HS-5 (cell line): ENCODE results near the gene NPEPL1.
"Not testable (repeated sequence)": the region's sequence is repeated elsewhere in the genome, so short reads cannot be mapped to it uniquely, and the experiment has no call there.

Experiments
- DNase-seq: peaks from one replicate; pipeline ENCODE4 v3.0.0-alpha.2; 2012; ENCODE audit warnings: low read depth

NPEPL1 gene, protein sequence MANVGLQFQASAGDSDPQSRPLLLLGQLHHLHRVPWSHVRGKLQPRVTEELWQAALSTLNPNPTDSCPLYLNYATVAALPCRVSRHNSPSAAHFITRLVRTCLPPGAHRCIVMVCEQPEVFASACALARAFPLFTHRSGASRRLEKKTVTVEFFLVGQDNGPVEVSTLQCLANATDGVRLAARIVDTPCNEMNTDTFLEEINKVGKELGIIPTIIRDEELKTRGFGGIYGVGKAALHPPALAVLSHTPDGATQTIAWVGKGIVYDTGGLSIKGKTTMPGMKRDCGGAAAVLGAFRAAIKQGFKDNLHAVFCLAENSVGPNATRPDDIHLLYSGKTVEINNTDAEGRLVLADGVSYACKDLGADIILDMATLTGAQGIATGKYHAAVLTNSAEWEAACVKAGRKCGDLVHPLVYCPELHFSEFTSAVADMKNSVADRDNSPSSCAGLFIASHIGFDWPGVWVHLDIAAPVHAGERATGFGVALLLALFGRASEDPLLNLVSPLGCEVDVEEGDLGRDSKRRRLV

DNA sequence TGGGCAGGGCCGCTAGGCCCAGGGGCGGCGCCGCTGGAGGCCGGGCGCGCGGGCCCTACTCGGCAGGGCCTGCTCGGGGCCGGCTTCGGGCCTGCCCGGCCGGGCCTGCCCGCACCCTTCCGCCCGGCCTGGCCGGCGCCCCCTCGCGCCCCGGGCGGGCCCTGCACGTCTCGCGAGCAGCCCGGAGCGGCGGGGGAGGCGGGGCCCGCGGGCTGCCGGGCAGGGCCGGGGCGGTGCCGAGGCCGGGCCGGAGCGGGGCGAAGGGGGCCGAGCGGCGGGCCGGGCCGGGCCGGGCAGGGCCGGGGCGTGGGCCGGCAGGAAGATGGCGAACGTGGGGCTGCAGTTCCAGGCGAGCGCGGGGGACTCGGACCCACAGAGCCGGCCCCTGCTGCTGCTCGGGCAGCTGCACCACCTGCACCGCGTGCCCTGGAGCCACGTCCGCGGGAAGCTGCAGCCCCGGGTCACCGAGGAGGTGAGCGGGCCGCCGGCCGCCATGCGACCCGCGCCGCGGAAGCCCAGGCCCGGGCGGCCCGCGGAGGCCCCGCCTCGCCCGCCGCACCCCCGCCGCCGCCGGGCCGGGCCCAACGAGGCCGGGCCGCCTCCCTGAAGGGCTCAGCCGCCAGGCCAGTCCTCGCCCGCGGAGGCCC is at the start of gene NPEPL1:
Gene NPEPL1, plus strand, starts transcription at position 222 of the 647 bp plus-strand sequence. Its CDS starts 101 bp downstream, at position 323.
- no peak for DNase-seq

DNA sequence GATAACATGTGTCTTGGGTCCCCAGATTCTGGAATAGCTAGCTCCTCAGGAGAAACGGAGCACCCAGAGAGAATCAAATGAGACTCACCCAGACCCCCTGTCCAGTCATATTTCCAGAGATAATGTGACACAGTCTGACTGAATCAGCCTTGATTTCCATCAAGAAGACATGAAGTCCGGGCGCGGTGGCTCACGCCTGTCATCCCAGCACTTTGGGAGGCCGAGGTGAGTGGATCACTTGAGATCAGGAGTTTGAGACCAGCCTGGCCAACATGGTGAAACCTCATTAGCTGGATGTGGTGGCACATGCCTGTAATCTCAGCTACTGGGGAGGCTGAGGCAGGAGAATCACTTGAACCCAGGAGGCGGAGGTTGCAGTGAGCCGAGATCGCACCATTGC is 49.7 kb upstream of the NPEPL1 start:
- DNase-seq = not testable (repeated sequence)

DNA sequence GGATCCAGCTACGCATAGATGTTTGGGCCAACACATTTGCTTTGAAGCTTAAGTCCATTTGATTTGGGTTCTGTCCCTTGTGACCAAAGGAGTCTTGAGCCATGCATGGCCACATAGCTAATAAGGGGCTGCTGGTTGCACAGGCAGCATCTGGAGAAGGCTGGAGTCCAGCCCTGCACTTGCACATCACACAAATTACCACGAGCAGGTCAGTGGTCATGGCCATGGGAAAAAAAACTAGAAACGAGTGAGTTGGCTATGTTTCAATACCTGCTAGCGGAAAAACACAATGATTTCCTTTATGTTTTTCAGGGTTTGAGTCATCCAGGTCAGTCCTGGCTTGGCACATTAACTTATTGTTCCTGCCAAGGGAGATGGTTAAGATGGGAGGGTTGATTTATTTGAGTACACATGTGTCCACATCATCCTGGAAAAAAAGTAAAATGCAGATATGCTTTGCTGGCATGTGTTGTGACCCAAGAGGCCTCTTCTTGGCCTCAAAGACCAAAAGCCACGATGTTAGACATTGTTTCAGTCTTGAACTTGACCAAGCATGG is 47.1 kb upstream of the NPEPL1 start:
- DNase-seq = peak; percentile 36

DNA sequence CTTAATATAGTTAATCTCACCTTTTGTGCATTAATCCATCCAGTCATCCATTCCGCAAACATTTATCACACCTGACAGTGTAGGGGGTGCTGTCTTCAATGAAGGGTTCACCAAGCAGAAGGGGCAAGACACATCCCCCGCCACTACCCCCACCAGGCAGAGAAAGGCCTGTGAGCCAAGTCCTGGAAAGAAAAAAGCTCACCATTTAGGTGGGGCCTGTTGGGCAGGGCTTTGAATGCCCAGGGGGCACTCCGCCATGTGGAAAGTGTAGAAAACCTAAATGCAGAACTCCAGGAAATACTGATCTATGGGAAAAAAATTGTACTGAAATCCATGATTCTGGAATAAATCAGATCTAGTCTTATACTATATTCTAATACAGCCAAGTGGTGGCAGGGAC is 46.3 kb upstream of the NPEPL1 start:
- no peak for DNase-seq

- no peak for DNase-seq
These were observed 45.9 kb upstream of the NPEPL1 start for GRCh38 chr20:58646703-58647102.

DNA sequence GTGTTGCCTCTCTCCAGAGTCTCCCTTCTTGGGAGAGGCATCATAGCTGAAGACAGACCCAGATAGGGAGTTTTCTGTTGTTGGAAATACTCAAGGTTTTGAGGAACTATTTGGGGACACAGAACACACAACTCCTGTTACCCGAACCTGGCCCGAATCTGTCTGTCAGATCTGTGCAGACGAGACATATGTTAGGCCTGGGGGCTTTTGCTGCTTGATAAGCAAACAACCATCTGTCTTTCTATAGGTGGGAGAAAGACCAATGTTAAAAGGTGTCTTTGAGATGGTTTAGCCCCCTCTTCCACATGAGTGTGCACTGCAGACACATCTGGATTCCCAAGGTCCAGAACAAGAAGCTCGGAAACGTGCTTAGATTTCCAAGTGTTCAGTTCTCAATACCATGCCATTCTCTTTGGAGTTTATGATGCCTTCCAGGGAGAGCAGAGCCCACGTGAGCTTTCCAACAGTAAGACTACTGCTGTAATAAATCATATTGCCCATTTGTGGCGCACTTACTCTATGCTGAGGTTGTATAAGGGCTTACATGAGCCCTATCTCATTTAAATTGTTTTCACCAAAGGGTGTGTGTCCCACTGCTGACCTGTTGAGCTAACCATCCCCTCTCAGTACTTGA is 45.3 kb upstream of the NPEPL1 start:
- DNase-seq = no peak

DNA sequence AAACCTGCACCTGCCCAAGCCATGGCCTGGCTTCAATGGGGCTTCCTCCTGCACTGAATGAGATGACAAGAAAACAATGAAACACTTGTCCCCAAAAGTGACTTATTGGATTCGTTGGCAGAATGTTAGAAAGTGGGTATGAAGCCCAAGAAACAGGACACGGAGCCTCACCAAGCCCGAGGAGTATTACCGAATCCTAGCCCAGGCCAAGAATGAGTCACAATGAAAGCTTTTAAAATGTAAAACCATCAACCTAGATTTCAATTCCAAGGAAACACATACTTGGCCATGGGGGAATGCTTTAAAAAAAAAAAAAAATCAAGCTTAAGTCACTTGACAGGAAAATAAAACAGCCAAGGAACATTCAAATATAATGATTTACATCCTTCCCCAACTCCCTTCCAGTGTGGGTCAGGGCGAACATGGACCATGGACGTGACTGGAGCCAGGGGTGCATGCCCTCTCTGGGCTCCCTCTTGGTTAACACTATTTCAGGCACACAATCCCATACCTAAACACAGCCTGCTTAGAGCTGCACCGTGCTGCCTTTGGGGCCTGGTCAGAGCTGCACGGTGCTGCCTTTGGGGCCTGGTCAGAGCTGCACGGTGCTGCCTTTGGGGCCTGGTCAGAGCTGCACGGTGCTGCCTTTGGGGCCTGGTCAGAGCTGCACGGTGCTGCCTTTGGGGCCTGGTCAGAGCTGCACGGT is 44.7 kb upstream of the NPEPL1 start:
- peak; percentile 44 for DNase-seq

DNA sequence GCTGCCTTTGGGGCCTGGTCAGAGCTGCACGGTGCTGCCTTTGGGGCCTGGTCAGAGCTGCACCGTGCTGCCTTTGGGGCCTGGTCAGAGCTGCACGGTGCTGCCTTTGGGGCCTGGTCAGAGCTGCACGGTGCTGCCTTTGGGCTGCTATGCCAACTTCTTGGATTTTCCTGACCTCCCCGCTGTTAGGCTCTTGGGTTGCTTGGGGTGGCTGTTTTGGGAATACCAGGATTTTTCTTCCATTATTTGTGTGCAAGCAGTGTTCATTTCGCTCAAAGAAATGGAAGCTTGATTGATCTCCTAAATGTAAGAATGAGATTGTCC is 44.1 kb upstream of the NPEPL1 start:
- not testable (repeated sequence) for DNase-seq

DNA sequence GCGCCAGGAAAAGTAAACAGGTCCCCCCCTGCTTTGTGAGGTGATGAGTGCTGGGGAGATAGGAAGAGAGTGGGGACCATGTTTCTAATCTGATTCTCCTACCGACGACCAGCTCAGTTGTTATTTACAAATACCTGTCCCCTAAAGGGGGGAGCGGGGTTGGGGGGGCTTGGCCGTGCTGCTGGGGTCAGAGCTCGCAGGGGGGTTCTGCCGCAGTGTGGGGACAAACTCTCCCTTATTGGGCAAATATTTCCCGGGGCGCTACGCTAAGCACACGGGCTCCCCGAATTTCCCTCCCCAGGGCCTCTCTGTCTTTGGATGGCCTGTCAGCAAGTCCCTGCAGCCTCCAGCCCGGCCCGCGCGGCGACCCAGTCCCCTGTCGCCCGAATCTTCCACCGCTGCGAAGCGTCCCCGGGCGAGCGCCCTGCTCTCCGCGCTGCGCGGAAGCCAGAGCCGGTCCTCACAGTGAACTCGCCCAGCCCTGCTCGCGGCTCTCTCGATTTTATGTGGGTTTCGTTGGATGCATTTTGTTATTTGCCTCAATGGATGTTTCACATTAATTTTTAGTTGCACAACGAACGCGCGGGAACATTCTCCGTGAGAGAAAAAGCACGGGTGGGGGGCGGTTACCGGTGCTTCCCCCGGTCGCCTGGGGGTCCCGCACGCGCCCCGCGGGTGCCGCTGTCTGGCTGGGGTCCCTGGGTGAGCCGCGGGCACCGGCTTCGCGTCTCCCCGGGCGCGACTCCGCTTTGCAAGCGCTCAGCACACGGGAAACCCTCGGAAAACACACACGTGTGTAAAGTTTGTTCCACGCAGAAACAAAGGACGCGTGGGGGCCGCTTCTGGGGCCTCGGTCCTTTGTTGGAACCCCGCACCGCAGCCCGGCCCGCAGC is 43.1 kb upstream of the NPEPL1 start:
- no peak for DNase-seq

DNA sequence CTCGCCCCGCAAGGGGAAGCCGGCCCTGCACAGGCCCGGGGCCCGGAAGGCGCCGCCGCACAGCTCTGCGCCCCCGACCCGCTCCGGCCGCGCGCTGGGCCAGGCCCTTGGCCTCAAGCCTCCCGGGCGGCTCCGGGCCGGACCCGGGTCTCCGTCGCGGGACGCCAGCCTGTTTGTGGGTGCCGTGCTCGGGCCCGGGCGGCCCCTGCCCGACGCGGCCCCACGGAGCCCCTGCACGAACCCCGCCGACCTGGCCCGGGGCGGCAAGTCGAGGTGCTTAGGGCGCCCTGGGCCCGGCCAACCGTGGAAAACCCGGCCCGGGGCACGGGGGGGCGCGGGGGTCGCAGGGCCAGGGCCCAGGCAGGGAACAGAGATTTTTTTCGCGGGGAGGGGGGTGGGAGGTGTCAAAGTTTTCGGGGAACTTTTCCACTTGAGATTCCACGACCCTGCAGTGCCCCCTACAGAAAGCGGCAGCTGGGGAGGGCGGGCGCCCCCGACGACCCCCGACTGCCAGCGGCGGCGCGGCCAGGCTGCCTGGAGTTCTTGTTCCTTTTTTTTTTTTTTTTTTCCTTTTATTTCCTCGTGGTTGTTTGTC is 42.3 kb upstream of the NPEPL1 start:
- DNase-seq = no peak

DNA sequence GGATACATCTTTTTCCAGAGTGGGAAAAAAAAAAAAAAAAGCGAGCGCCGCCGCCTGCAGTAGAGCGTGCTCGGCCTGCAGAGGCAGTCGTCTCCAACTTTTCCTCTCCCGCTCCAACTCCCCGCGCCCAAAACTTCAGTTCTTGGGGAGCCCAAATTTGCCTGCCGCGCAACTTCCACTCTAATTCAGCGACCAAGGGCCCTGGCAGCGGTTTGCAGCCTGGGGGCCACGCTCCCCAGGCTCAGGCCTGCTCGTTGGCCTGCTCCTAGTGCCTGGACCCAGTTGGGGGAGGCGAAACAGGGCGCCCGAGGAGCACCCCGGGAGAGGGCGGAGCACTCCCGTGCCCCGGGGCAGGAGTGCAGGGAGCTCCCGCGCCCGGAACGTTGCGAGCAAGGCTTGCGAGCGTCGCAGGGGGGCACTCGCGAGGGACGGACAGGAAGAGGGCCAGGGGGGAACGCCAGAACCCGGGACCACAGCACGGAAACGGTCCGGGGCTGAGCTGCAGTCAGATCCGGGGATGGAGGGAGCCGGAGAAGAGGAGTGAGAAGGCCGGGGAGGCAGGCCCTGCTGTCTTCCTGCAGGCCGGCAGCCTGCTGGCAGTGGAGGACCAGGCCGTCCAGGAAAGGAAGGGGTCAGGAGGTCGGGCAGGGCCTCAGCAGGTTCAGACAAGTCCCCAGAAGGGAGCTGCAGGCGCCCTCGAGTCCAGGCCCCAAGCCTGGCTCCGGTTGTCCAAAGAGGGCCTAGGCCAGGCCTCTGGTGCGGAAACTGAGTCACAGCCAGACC is 41.6 kb upstream of the NPEPL1 start, which contains the start of gene STX16:
Gene STX16, plus strand, starts transcription at position 508 of the 783 bp plus-strand sequence. CDS start 724 bp downstream, outside the sequence.
- peak; percentile 81 for DNase-seq

- no peak for DNase-seq
These were observed 41.0 kb upstream of the NPEPL1 start for GRCh38 chr20:58651559-58651945.

DNA sequence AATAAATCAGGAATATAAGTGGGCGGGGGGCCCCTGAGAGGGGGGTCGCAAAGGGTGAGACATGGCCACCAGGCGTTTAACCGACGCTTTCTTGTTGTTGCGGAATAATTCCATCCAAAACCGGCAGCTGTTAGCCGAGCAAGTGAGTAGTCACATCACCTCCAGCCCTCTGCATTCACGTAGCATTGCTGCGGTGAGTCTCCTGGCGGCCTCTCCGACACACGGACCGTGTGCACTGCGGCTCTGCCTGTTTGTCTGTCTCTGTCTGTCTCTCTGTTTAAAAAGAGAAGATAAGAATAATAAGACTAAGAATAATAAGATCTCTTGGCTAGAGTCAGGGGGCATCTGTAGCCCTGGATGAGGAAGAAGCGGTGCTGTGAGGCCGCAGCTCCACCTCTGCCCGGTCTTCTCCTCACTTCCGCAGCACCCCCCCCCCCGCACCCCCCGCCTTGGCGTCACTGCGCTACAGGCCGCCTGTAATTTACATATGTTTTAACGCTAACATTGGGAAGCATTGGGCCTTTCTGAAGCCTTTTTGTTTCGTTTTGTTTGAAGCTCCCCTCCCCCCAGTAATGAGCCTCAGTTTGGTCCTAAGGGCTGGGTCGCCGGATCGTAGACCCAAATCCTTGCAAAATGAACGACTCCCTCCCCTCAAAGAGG is 40.5 kb upstream of the NPEPL1 start:
- peak; percentile 60 for DNase-seq

GRCh38 chr20:58652606-58653294 is 39.9 kb upstream of the NPEPL1 start:
- DNase-seq = peak; percentile 23

GRCh38 chr20:58654337-58654736 is 38.3 kb upstream of the NPEPL1 start:
- no peak for DNase-seq

- no peak for DNase-seq
These were observed 37.1 kb upstream of the NPEPL1 start for GRCh38 chr20:58655328-58656107.

GRCh38 chr20:58656831-58657230 is 35.8 kb upstream of the NPEPL1 start:
- DNase-seq = no peak

GRCh38 chr20:58657262-58657661 is 35.3 kb upstream of the NPEPL1 start:
- DNase-seq = no peak
